HG03378 (cell line): ENCODE data around the gene PLCB4.

ENCODE experiments used
- ATAC-seq: cut with Tn5 transposase; IDR thresholded peaks from one replicate; pipeline ENCODE4 v1.9.1; 2021; ENCODE audit warnings: mild to moderate bottlenecking, moderate library complexity; ENCODE audit not compliant: unreplicated experiment

PLCB4 gene

GRCh38 chr20:9256393-9256792 lies 187.5 kb downstream of the PLCB4 start:
- no peak for ATAC-seq

GRCh38 chr20:9258901-9259300 lies 190.0 kb downstream of the PLCB4 start:
- no peak for ATAC-seq

DNA sequence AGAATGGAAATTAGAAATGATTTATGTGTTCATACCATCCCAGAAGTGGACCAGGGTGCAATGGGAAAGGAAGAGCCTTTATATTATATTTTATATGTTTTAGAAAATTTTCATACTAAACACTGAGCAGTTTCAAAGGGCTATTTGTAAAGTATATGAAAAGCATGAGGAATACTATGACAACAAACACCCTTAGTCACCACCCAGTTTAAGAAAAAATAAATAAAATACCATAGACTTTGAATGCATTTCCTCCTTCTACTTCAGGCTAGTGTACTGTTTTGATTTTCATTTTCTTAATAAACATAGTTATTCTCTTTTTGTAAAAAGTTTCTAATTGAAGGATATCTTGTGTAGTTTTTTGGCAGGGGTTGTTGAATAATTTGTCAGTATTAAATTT lies 191.1 kb downstream of the PLCB4 start:
- no peak for ATAC-seq

DNA sequence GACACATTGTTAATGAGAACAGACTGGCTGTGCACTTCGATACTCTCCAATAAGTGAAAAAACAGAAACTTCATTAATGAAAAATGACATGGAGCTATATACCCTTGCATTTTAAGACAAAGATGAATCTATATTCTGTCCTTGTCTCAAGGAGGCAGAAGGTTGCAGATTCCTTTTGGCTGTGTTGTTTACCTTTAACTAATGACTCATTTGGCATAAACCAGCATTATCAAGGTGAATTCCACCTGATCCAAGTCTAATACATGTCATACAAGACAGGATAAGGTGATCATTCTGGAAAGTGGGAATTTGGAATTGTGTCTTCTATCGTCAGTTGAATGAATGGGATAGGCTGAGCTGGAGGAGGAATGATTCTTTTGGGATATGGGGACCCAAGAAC lies 192.9 kb downstream of the PLCB4 start:
- no peak for ATAC-seq

DNA sequence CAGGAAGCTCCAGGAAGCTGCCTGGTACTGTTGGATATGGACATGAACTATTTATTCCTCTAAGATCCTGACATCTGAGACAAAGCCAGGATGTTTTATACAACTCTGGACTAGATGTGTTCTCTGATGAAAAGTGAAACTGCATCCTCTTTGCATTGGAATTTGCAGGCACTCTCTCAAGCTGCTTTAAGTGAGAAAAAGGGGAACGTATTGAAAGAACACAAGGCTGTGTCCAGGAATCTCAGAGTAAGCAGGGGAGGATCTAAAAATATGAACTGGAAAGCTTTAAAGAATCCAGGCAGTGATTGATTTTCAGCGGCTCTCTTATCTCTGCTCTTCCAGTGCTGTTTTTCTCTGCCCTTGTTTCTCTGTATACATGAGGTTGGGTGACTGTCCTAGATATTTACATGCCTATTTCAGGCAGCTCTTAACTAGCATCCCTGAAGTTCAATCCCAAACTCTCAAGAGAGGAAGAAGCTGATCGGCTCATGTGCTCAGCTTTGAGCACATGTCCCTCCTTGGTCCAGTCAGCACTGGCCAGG lies 193.8 kb downstream of the PLCB4 start:
- ATAC-seq = no peak

DNA sequence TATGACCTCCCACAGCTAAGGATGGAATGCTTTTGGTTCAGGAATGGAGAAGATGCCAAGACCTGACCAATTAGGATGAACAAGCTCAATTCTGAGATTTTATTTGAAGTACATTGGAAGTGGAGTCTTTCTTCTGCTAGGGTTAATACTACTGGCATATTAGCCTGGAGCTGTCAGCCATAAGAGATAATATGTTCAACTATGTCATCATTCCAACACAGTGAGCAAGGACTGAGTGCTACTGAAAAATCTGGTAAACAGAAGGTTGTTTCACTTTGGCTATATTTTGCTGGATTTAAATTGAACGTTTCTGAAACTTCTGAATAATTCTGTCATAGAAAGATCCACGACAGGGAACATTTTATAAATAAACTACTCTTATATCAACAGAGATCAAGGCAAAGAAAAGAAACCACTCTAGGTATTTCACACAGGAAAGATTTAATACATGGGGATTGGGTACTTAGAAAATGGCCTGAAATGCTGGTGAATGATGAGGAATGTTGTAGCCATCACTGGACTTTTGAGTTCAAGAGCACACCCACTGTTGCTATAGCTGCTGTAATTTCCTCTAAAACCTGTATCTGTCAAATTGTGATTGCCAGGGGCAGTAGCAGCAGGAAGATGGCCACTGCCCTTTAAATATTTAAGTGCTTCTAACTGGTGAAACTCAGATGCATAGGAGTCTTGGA lies 200.5 kb downstream of the PLCB4 start:
- no peak for ATAC-seq

GRCh38 chr20:9270831-9271230 lies 201.9 kb downstream of the PLCB4 start:
- ATAC-seq = no peak

GRCh38 chr20:9276966-9277468 lies 208.1 kb downstream of the PLCB4 start:
- no peak for ATAC-seq

GRCh38 chr20:9279918-9280401 lies 211.1 kb downstream of the PLCB4 start:
- no peak for ATAC-seq

- no peak for ATAC-seq
These were observed 211.8 kb downstream of the PLCB4 start for GRCh38 chr20:9280666-9281065.

GRCh38 chr20:9281803-9282202 lies 212.9 kb downstream of the PLCB4 start:
- no peak for ATAC-seq

DNA sequence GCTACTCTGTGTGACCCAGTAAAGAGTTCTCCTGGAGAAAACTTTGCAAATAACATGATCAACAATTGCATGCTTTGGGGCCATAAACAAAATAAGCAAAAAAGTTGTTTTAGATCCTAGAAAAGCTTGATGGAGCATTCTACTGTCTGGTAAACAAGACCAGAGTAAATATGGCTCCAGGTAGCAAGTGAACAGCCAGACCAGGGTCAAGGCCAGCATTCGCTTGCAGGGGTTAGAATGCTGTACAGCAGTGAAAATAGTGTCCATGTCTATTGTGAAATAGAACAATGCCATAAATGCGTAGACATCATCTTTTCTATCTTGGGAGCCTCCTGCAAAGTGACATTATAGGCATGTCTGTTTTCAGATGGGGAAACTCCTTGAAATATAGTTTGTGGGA lies 216.7 kb downstream of the PLCB4 start:
- ATAC-seq = no peak

DNA sequence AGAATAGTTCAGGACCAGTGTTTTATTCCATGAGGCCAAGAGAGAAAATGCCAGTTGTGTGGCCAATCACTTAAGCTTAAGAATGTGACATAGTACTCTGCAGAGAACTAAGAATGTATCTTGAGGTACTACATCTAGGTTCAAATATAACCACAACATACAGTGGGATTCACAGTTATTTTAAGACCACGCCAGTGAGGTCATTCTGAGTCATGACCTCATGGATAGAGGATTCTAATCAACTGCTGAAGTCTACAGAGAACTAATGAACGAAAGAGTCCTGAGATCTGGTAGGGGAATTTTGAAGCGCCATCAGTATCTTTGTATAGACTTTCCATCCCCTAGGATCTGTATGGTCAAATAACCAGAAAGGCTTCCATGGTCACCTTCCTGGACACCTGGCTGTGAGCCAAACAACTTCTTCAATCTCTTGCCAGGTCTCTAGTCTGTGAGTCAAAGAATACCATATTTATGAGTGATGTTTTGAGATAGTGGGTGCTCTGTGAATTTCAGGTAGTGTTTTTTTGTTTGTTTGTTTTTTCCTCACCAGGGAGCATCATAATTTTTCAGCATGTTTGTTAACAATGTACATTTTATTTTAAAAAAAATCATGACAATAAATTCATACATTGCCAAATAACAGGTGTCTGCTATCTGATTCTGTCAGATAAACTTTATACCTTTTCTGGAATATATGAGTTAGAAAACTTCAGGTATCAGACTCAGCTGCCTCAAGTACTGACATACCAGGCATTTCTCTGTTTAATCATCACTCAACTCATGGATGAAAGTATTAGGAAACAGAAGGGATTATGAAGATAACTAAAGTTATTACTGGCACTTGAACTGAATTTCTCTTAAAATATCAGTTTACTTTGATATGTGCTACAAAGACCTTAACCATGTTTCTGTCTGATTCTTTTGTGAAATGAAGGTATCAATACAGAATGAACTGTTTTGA lies 217.9 kb downstream of the PLCB4 start:
- ATAC-seq = no peak

DNA sequence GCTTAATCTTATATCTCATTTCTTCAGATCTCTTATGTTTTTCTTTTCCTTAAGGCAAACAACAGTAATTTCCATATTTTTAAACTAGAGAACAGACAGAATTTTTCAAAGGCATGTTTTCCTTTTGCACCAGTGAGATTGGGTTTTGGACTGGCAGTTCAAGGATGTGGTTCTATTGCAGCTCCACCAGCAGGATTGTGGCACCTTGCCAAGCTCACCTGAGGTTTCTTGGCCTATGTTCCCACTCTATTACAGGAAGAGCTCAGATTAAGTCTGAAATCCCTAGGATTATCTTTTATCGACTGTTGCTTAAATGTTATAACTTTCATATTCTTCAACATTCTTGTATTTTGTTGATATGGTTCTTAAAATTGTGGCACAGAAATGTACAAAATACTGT lies 218.9 kb downstream of the PLCB4 start:
- no peak for ATAC-seq

GRCh38 chr20:9290331-9290730 lies 221.4 kb downstream of the PLCB4 start:
- ATAC-seq = no peak

- ATAC-seq = no peak
These were observed 224.3 kb downstream of the PLCB4 start for GRCh38 chr20:9293145-9293544.

- ATAC-seq = no peak
These were observed 225.2 kb downstream of the PLCB4 start for GRCh38 chr20:9294041-9294440.

GRCh38 chr20:9298906-9299305 lies 230.0 kb downstream of the PLCB4 start:
- no peak for ATAC-seq

- ATAC-seq = no peak
These were observed 231.2 kb downstream of the PLCB4 start for GRCh38 chr20:9300080-9300479.

GRCh38 chr20:9300534-9300933 lies 231.6 kb downstream of the PLCB4 start:
- no peak for ATAC-seq
